ENCODE data around the gene LPP. TPM values are rescaled to one million over a fixed set of nuclear protein-coding genes. Genes with fewer than 3 reads are reported as not detected.
A peak's percentile ranks its signal among the peaks of the same experiment; 100 is the strongest.

Gene LPP
- total and polyA plus RNA-seq, 4 donors: 11.1 to 219 (median 66.5) TPM

GRCh38 chr3:188259596-188259995 lies 105.6 kb downstream of the LPP start:
- ATAC-seq (ENCODE audit: insufficient read depth, low FRiP score) (no peak), DNase-seq (no peak)
- Histone ChIP-seq H3K27me3 (ENCODE audit: control insufficient read depth in 3 of 3, insufficient read depth in 3 of 3, low read length in 2 of 3) (no peaks in the 10 kb centered on the region), H3K9ac (ENCODE audit: insufficient read depth in 1 of 2, low read length in 2 of 2) (no peak overlapping the region), H3K27ac (ENCODE audit: low read depth in 1 of 2, low read length in 1 of 2) (peak overlapping the region in 1 of 2 donors; percentile 37), H3K4me1 (ENCODE audit: control insufficient read depth in 5 of 5, insufficient read depth in 5 of 5, low read length in 5 of 5) (peaks cover 4 to 45% (median 10%) of the 10 kb centered on the region in 5 donors), H3K9me3 (ENCODE audit: control insufficient read depth in 4 of 4, insufficient read depth in 3 of 4, low read length in 3 of 4) (no peaks in the 10 kb centered on the region), H3K36me3 (ENCODE audit: control insufficient read depth in 4 of 4, insufficient read depth in 4 of 4, low read length in 4 of 4) (peaks cover 0 to 5% (median 2%) of the 10 kb centered on the region in 4 donors), H3K4me3 (no peak overlapping the region)
- WGBS, 2 donors: 94 to 97% methylated on average over 2 of the region's 2 CpGs
- TF ChIP-seq CTCF (IDR thresholded peaks at IDR 0.05; ENCODE audit: control extremely low read depth, extremely low read depth): no peak

GRCh38 chr3:188261011-188261410 lies 107.1 kb downstream of the LPP start:
- no peak for DNase-seq
- Histone ChIP-seq H3K9ac (ENCODE audit: insufficient read depth in 1 of 2, low read length in 2 of 2) (no peak overlapping the region), H3K4me1 (ENCODE audit: control insufficient read depth in 5 of 5, insufficient read depth in 5 of 5, low read length in 5 of 5) (peaks cover 9 to 51% (median 14%) of the 10 kb centered on the region in 5 donors), H3K36me3 (ENCODE audit: control insufficient read depth in 4 of 4, insufficient read depth in 4 of 4, low read length in 4 of 4) (no peaks in the 10 kb centered on the region), H3K27ac (ENCODE audit: low read depth in 1 of 2, low read length in 1 of 2) (peak overlapping the region in 1 of 2 donors; percentile 5), H3K9me3 (ENCODE audit: control insufficient read depth in 4 of 4, insufficient read depth in 3 of 4, low read length in 3 of 4) (no peaks in the 10 kb centered on the region), H3K4me3 (no peak overlapping the region), H3K27me3 (ENCODE audit: control insufficient read depth in 3 of 3, insufficient read depth in 3 of 3, low read length in 2 of 3) (no peaks in the 10 kb centered on the region)
- 90 to 91% methylated on average over 4 of the region's 4 CpGs for WGBS, 2 donors
- TF ChIP-seq CTCF (IDR thresholded peaks at IDR 0.05; ENCODE audit: control extremely low read depth, extremely low read depth): no peak
- no peak for ATAC-seq (ENCODE audit: insufficient read depth, low FRiP score)

- WGBS, 2 donors: 74 to 77% methylated on average over 5 of the region's 5 CpGs
- Histone ChIP-seq H3K9ac (ENCODE audit: insufficient read depth in 1 of 2, low read length in 2 of 2) (no peak overlapping the region), H3K9me3 (ENCODE audit: control insufficient read depth in 4 of 4, insufficient read depth in 3 of 4, low read length in 3 of 4) (no peaks in the 10 kb centered on the region), H3K27me3 (ENCODE audit: control insufficient read depth in 3 of 3, insufficient read depth in 3 of 3, low read length in 2 of 3) (no peaks in the 10 kb centered on the region), H3K36me3 (ENCODE audit: control insufficient read depth in 4 of 4, insufficient read depth in 4 of 4, low read length in 4 of 4) (no peaks in the 10 kb centered on the region), H3K4me3 (no peak overlapping the region), H3K27ac (ENCODE audit: low read depth in 1 of 2, low read length in 1 of 2) (peak overlapping the region in 1 of 2 donors; percentile 90), H3K4me1 (ENCODE audit: control insufficient read depth in 5 of 5, insufficient read depth in 5 of 5, low read length in 5 of 5) (peaks cover 12 to 53% (median 18%) of the 10 kb centered on the region in 5 donors)
- ATAC-seq (ENCODE audit: insufficient read depth, low FRiP score) (no peak), DNase-seq (no peak)
- TF ChIP-seq CTCF (IDR thresholded peaks at IDR 0.05; ENCODE audit: control extremely low read depth, extremely low read depth): no peak
These were observed 108.5 kb downstream of the LPP start for GRCh38 chr3:188262488-188262887.
